NCI-H1092 treated with DMSO at 0.1 percent for 48 hours (cell line): ENCODE measurements around the gene SYT10.
"Not testable (repeated sequence)": the region's sequence is repeated elsewhere in the genome, so short reads cannot be mapped to it uniquely, and the experiment has no call there.

ENCODE experiments used
- DNase-seq: peaks from one replicate; lab custom pipeline; 2025; lab: John Stamatoyannopoulos, UW

Gene SYT10

GRCh38 chr12:33331961-33332398 lies 107.6 kb downstream of the SYT10 start:
- DNase-seq, result not testable (repeated sequence)

DNA sequence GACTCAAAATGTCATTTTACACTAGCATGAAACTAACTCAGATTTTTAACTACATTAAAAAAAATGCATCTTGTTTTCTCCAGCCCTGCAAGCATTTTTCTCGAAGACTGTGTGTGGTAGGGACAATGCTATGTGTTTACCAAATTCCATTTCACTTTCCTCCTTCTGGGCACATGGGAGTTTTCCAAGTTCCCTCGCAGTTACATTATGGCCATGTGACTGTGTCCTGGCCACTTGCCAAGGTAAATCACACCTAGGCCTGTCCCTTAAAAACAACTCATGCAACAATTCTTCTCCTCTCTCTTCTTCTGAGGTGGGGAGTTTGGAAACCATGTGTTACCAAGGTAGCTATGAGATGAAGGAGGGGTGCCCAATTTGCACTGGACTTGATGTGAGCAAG lies 108.7 kb downstream of the SYT10 start:
- no peak for DNase-seq
